ENCODE data around the gene FBH1.
"Not testable (repeated sequence)": the region's sequence is repeated elsewhere in the genome, so short reads cannot be mapped to it uniquely, and the experiment has no call there.

DNA sequence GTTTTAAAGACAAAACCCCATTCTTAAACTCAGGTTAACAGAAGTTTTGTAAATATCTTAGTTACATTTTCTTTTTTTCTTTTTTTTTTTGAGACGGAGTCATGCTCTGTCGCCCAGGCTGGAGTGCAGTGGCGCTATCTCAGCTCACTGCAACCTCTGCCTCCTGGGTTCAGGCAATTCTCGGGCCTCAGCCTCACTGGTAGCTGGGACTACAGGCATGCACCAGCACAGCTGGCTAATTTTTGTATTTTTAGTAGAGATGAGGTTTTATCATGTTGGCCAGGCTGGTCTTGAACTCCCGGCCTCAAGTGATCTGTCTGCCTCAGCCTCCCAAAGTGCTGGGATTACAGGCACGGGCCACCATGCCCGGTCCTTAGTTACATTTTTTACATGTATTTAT lies 13.0 kb upstream of the FBH1 start:
- TF ChIP-seq, protein P1, sequence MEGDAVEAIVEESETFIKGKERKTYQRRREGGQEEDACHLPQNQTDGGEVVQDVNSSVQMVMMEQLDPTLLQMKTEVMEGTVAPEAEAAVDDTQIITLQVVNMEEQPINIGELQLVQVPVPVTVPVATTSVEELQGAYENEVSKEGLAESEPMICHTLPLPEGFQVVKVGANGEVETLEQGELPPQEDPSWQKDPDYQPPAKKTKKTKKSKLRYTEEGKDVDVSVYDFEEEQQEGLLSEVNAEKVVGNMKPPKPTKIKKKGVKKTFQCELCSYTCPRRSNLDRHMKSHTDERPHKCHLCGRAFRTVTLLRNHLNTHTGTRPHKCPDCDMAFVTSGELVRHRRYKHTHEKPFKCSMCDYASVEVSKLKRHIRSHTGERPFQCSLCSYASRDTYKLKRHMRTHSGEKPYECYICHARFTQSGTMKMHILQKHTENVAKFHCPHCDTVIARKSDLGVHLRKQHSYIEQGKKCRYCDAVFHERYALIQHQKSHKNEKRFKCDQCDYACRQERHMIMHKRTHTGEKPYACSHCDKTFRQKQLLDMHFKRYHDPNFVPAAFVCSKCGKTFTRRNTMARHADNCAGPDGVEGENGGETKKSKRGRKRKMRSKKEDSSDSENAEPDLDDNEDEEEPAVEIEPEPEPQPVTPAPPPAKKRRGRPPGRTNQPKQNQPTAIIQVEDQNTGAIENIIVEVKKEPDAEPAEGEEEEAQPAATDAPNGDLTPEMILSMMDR (IDR thresholded peaks at IDR 0.05) = not testable (repeated sequence)
- TF ChIP-seq POLR2A (IDR thresholded peaks at IDR 0.05) = not testable (repeated sequence)

All from right lobe of liver (tissue), 4 donors.